Measurements from ENCODE around the gene FAM170A. TPM values are rescaled to one million over a fixed set of nuclear protein-coding genes. Genes with fewer than 3 reads are reported as not detected.

FAM170A gene
- not detected in 3 replicates for total RNA-seq
- long read RNA-seq = 0 reads

- Mint-ChIP-seq H3K27ac (ENCODE audit: unreplicated experiment) (no peak within 1 kb of the TSS), H3K9me3 (ENCODE audit: low read depth) (peaks cover 3% of the 10 kb centered on the region), H3K36me3 (ENCODE audit: low read depth) (no peaks in the 10 kb centered on the region), H3K27me3 (ENCODE audit: low read depth) (peaks cover 10% of the 10 kb centered on the region), H3K4me3 (ENCODE audit: unreplicated experiment) (no peak within 1 kb of the TSS), H3K4me1 (ENCODE audit: low read depth) (no peaks in the 10 kb centered on the region)
- no peak for TF ChIP-seq CTCF (IDR thresholded peaks at IDR 0.05)
- DNase-seq (ENCODE audit: low spot score) = no peak
Observed at GRCh38 chr5:119629339-119629738, at the start of gene FAM170A. Gene FAM170A (plus strand): TSS chr5:119629558. CDS start chr5:119629769, 211 bp downstream.

- TF ChIP-seq CTCF (IDR thresholded peaks at IDR 0.05) = no peak
- no peak overlapping the region for H3K27ac Mint-ChIP-seq (ENCODE audit: unreplicated experiment)
- H3K27me3 Mint-ChIP-seq (ENCODE audit: low read depth) = peaks cover 2% of the 10 kb centered on the region
- no peaks in the 10 kb centered on the region for H3K36me3 Mint-ChIP-seq (ENCODE audit: low read depth)
- no peak overlapping the region for H3K4me3 Mint-ChIP-seq (ENCODE audit: unreplicated experiment)
- no peak for DNase-seq (ENCODE audit: low spot score)
- H3K9me3 Mint-ChIP-seq (ENCODE audit: low read depth) = no peaks in the 10 kb centered on the region
- no peaks in the 10 kb centered on the region for H3K4me1 Mint-ChIP-seq (ENCODE audit: low read depth)
Observed at GRCh38 chr5:119582987-119583386, 46.4 kb upstream of the FAM170A start.

GRCh38 chr5:119583684-119584083, 45.7 kb upstream of the FAM170A start:
- no peak for DNase-seq (ENCODE audit: low spot score)
- Mint-ChIP-seq H3K4me3 (ENCODE audit: unreplicated experiment) (no peak overlapping the region), H3K36me3 (ENCODE audit: low read depth) (no peaks in the 10 kb centered on the region), H3K27me3 (ENCODE audit: low read depth) (peaks cover 2% of the 10 kb centered on the region), H3K4me1 (ENCODE audit: low read depth) (no peaks in the 10 kb centered on the region), H3K27ac (ENCODE audit: unreplicated experiment) (no peak overlapping the region), H3K9me3 (ENCODE audit: low read depth) (peaks cover 3% of the 10 kb centered on the region)
- TF ChIP-seq CTCF (IDR thresholded peaks at IDR 0.05) = no peak

- Mint-ChIP-seq H3K27ac (ENCODE audit: unreplicated experiment) (no peak overlapping the region), H3K36me3 (ENCODE audit: low read depth) (no peaks in the 10 kb centered on the region)
Observed at GRCh38 chr5:119596046-119596445, 33.3 kb upstream of the FAM170A start.

GRCh38 chr5:119597728-119598298, 31.5 kb upstream of the FAM170A start:
- peaks cover 4% of the 10 kb centered on the region for H3K36me3 Mint-ChIP-seq (ENCODE audit: low read depth)
- H3K9me3 Mint-ChIP-seq (ENCODE audit: low read depth) = peaks cover 24% of the 10 kb centered on the region
- H3K27me3 Mint-ChIP-seq (ENCODE audit: low read depth) = peaks cover 1% of the 10 kb centered on the region
- no peak overlapping the region for H3K27ac Mint-ChIP-seq (ENCODE audit: unreplicated experiment)
- H3K4me1 Mint-ChIP-seq (ENCODE audit: low read depth) = no peaks in the 10 kb centered on the region
- DNase-seq (ENCODE audit: low spot score) = no peak
- H3K4me3 Mint-ChIP-seq (ENCODE audit: unreplicated experiment) = no peak overlapping the region
- no peak for TF ChIP-seq CTCF (IDR thresholded peaks at IDR 0.05)

More at GRCh38 chr5:119596046-119596445, 33.3 kb upstream of the FAM170A start:
- Mint-ChIP-seq H3K9me3 (ENCODE audit: low read depth) (peaks cover 19% of the 10 kb centered on the region), H3K4me1 (ENCODE audit: low read depth) (no peaks in the 10 kb centered on the region), H3K27me3 (ENCODE audit: low read depth) (no peaks in the 10 kb centered on the region), H3K4me3 (ENCODE audit: unreplicated experiment) (no peak overlapping the region)
- no peak for TF ChIP-seq CTCF (IDR thresholded peaks at IDR 0.05)
- DNase-seq (ENCODE audit: low spot score) = no peak
